Adrenal gland (tissue), 5 donors: ENCODE measurements around the gene YWHAB.

ENCODE experiments used
- CTCF ChIP-seq, 6 experiments: fragments of 450-650 bp in 4 of 6; fragments of 200-600 bp in 2 of 6; sonication (generic) in 1 of 6; IDR thresholded peaks; 1 replicate in 5 of 6; 2 replicates in 1 of 6; pipeline versions ENCODE4 v1.5.1 to v1.8.0; 2016 to 2021; ENCODE audit warnings: antibody characterized with exemption in 6 of 6, mild to moderate bottlenecking in 2 of 6, moderate library complexity in 1 of 6
- POLR2A ChIP-seq, 2 donors: fragments of 450-650 bp; IDR thresholded peaks; one replicate each; pipeline ENCODE4 v1.6.1; 2017; ENCODE audit warnings: antibody characterized with exemption in 2 of 2, mild to moderate bottlenecking in 2 of 2, moderate library complexity in 1 of 2
- donor health status: DM: no; HTN: no; CAD: no.

GRCh38 chr20:44928595-44928994, 43.1 kb downstream of the YWHAB start:
- TF ChIP-seq POLR2A (IDR thresholded peaks at IDR 0.05) = no peak
- no peak for TF ChIP-seq CTCF (IDR thresholded peaks at IDR 0.05)
